AG04449 (cell line): ENCODE measurements around the gene ADTRP.

Experiments
- CTCF ChIA-PET: fragments of 350-600 bp; formaldehyde crosslinking; extraction: SDS; loops from one replicate; lab custom pipeline; 2021; ENCODE audit warnings: antibody characterized with exemption; lab: Yijun Ruan, JAX
- POLR2A ChIA-PET: fragments of 400-600, 350-600 bp; formaldehyde crosslinking; extraction: SDS; loops from one replicate; lab custom pipeline; 2020; ENCODE audit warnings: antibody characterized with exemption, inconsistent platforms; lab: Yijun Ruan, JAX
- DNase-seq: peaks from one replicate; pipeline ENCODE4 v3.0.0-alpha.2; 2010; ENCODE audit warnings: low read depth, low spot score
- H3K4me3 ChIP-seq: 2 replicates; pipeline ENCODE4 v1.5.1; 2011; ENCODE audit warnings: low read depth, mild to moderate bottlenecking, control low read depth, low read length
- CTCF ChIP-seq: IDR thresholded peaks from one replicate; pipeline ENCODE4 v1.5.1; 2011; ENCODE audit warnings: mild to moderate bottlenecking, moderate library complexity, low read length, control low read depth, inconsistent platforms; ENCODE audit not compliant: insufficient read depth; ENCODE audit errors: missing control alignments

The ADTRP gene

DNA sequence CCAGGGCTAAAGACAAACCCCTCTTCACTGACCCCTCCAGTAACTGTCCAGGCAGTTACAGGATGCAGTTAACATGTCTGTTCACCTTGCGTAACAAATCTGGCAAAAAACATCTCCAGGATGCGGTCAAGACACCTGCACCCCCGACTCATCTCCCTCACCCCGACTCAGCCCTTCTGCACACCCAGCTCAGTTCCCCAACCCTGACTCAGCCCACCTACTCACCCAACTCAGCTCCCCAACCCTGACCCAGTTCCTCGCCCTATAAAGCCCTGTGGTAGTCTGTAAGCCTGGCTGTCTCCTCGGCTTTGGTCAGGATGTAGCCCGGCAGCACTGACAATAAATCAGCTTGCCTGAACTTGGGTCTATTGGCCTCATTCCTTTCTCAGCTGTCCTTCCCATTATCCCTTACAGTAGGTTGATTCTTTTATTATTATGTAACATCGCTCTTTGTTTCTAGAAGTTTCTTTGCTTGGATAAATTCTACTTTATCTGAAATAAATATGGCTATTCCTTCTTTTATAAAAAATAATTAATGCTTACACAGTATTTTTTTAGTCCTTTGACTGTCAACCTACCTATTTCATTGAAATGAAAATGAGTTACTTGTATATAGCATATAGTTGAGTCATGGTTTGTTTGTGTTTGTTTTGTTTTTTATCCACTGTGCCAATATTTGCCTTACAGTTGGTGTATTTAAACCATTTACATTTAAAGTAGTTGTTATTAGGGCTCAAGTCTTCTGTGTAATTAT lies 12.9 kb upstream of the ADTRP start:
- H3K4me3 ChIP-seq = no peak overlapping the region
- no peak for DNase-seq
- TF ChIP-seq CTCF = no peak
- ChIA-PET CTCF (no interaction called here), POLR2A (no interaction called here)

GRCh38 chr6:11789744-11790143 lies 11.1 kb upstream of the ADTRP start:
- no peak for DNase-seq
- ChIA-PET CTCF (no interaction called here), POLR2A (no interaction called here)
- no peak for TF ChIP-seq CTCF
- no peak overlapping the region for H3K4me3 ChIP-seq

GRCh38 chr6:11788043-11788442 lies 9.4 kb upstream of the ADTRP start:
- DNase-seq = no peak
- no peak for TF ChIP-seq CTCF
- no peak overlapping the region for H3K4me3 ChIP-seq
- CTCF ChIA-PET = no interaction called here
- POLR2A ChIA-PET = no interaction called here

GRCh38 chr6:11785774-11786579 lies 7.4 kb upstream of the ADTRP start:
- DNase-seq = no peak
- TF ChIP-seq CTCF = no peak
- ChIA-PET CTCF (no interaction called here), POLR2A (no interaction called here)
- no peak overlapping the region for H3K4me3 ChIP-seq

DNA sequence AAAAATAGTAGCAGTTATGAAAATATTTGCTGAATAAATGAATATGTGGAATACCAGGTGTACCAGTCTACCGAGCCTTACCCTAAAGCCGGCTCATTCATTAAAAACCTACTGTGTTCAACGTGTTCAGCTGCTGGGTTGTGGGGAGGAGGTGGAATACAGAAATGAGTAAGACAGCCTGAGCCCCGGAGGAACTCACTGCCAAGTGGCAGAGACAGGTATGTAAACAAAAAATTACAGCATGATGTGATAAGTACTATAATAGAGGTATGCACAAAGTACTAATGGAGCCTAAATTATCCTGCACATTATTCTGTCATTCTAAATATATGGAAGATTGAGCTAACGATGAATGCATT lies 6.8 kb upstream of the ADTRP start:
- ChIA-PET CTCF (no interaction called here), POLR2A (no interaction called here)
- H3K4me3 ChIP-seq = no peak overlapping the region
- no peak for TF ChIP-seq CTCF
- DNase-seq = no peak

GRCh38 chr6:11784341-11784740 lies 5.7 kb upstream of the ADTRP start:
- no peak for DNase-seq
- H3K4me3 ChIP-seq = no peak overlapping the region
- TF ChIP-seq CTCF = no peak
- CTCF ChIA-PET = no interaction called here
- POLR2A ChIA-PET = no interaction called here
